GM21576 (cell line): ENCODE measurements around the gene FIGNL2.

Experiments used
- ATAC-seq: cut with Tn5 transposase; IDR thresholded peaks from one replicate; pipeline ENCODE4 v1.9.1; 2021; ENCODE audit warnings: mild to moderate bottlenecking, moderate library complexity; ENCODE audit not compliant: unreplicated experiment

FIGNL2 gene

GRCh38 chr12:51874486-51874885, 26.0 kb upstream of the FIGNL2 start:
- no peak for ATAC-seq

- ATAC-seq: no peak
Observed at GRCh38 chr12:51874000-51874399, 25.5 kb upstream of the FIGNL2 start.

GRCh38 chr12:51873251-51873994, 24.9 kb upstream of the FIGNL2 start:
- ATAC-seq: no peak

- ATAC-seq: no peak
Observed at GRCh38 chr12:51872689-51872981, 24.1 kb upstream of the FIGNL2 start.

- ATAC-seq: no peak
Observed at GRCh38 chr12:51871918-51872688, 23.6 kb upstream of the FIGNL2 start.

GRCh38 chr12:51871126-51871525, 22.6 kb upstream of the FIGNL2 start:
- no peak for ATAC-seq

- no peak for ATAC-seq
Observed at GRCh38 chr12:51870504-51870903, 22.0 kb upstream of the FIGNL2 start.

GRCh38 chr12:51869931-51870330, 21.4 kb upstream of the FIGNL2 start:
- no peak for ATAC-seq

- no peak for ATAC-seq
Observed at GRCh38 chr12:51869496-51869865, 21.0 kb upstream of the FIGNL2 start.

GRCh38 chr12:51868821-51869495, 20.4 kb upstream of the FIGNL2 start:
- no peak for ATAC-seq

GRCh38 chr12:51867796-51868428, 19.4 kb upstream of the FIGNL2 start:
- no peak for ATAC-seq

- no peak for ATAC-seq
Observed at GRCh38 chr12:51867371-51867770, 18.9 kb upstream of the FIGNL2 start.

GRCh38 chr12:51866762-51867161, 18.2 kb upstream of the FIGNL2 start:
- no peak for ATAC-seq

- ATAC-seq: no peak
Observed at GRCh38 chr12:51866324-51866723, 17.8 kb upstream of the FIGNL2 start.

- no peak for ATAC-seq
Observed at GRCh38 chr12:51865757-51866270, 17.3 kb upstream of the FIGNL2 start.

- no peak for ATAC-seq
Observed at GRCh38 chr12:51864833-51865670, 16.5 kb upstream of the FIGNL2 start.

GRCh38 chr12:51863933-51864832, 15.7 kb upstream of the FIGNL2 start:
- no peak for ATAC-seq

- no peak for ATAC-seq
Observed at GRCh38 chr12:51863363-51863932, 14.9 kb upstream of the FIGNL2 start.

GRCh38 chr12:51862947-51863346, 14.4 kb upstream of the FIGNL2 start:
- no peak for ATAC-seq
